ENCODE results near the gene PRKAR1B.
A peak's percentile ranks its signal among the peaks of the same experiment; 100 is the strongest.

Gene PRKAR1B

GRCh38 chr7:604001-604883 lies 122.8 kb downstream of the PRKAR1B start:
- peak overlapping the region; percentile 99 for H4K91ac ChIP-seq (ENCODE audit: low read length)
- H3K23ac ChIP-seq (ENCODE audit: low read length in 2 of 2): no peak overlapping the region
- H3K4me3 ChIP-seq (ENCODE audit: insufficient read depth in 1 of 2, low read depth in 1 of 2, low read length in 2 of 2): peak overlapping the region in 1 of 2 experiments; percentile 26
- peaks cover 2% of the 10 kb centered on the region for H3K79me1 ChIP-seq (replicated peaks; ENCODE audit: low read length, poor library complexity, severe bottlenecking)
- peak overlapping the region; percentile 47 for H2BK5ac ChIP-seq (ENCODE audit: low read depth, low read length, poor library complexity, severe bottlenecking)
- H3K9me3 ChIP-seq (ENCODE audit: control insufficient read depth, low read length): no peaks in the 10 kb centered on the region
- peaks cover 45% of the 10 kb centered on the region for H3K4me1 ChIP-seq (ENCODE audit: control insufficient read depth, insufficient read depth, low read depth, low read length)
- peak overlapping the region; percentile 95 for H2BK120ac ChIP-seq (ENCODE audit: low read depth, low read length)
- H3K36me3 ChIP-seq (ENCODE audit: control insufficient read depth in 1 of 2, insufficient read depth in 2 of 2, low read depth in 1 of 2, low read length in 2 of 2): peaks cover 0 to 5% of the 10 kb centered on the region in 2 experiments
- peak; percentile 95 for DNase-seq
- peak overlapping the region; percentile 93 to 97 for H3K4ac ChIP-seq (ENCODE audit: low read depth in 1 of 2, low read length in 2 of 2)
- no peak overlapping the region for H3K9ac ChIP-seq (ENCODE audit: low read length)
- peak overlapping the region; percentile 85 for H3K27ac ChIP-seq (ENCODE audit: low read length, poor library complexity, severe bottlenecking)
- peak overlapping the region; percentile 96 to 97 for H2BK12ac ChIP-seq (ENCODE audit: low read length in 2 of 2)
- peak overlapping the region; percentile 91 to 93 for H3K18ac ChIP-seq (ENCODE audit: low read depth in 1 of 2, low read length in 2 of 2)
- H2AK5ac ChIP-seq (ENCODE audit: low read length, severe bottlenecking): peak overlapping the region; percentile 95
- H2BK15ac ChIP-seq (ENCODE audit: low read depth, poor library complexity, severe bottlenecking): peak overlapping the region; percentile 88
- H3K4me2 ChIP-seq (ENCODE audit: low read length, poor library complexity, severe bottlenecking): peak overlapping the region; percentile 54
- no peak overlapping the region for H2AFZ ChIP-seq (ENCODE audit: low read depth, low read length)
- WGBS: 22% methylated on average over 37 of the region's 37 CpGs
- peak overlapping the region in 1 of 2 experiments; percentile 78 for H3K14ac ChIP-seq (ENCODE audit: low read length in 2 of 2)
- H3K27me3 ChIP-seq (ENCODE audit: control insufficient read depth in 1 of 2, insufficient read depth in 1 of 2, low read length in 2 of 2): no peaks in the 10 kb centered on the region
- peak overlapping the region; percentile 95 for H4K8ac ChIP-seq (ENCODE audit: low read length)

- H2BK5ac ChIP-seq (ENCODE audit: low read depth, low read length, poor library complexity, severe bottlenecking): peak overlapping the region; percentile 47
- no peak overlapping the region for H3K4me2 ChIP-seq (ENCODE audit: low read length, poor library complexity, severe bottlenecking)
- no peaks in the 10 kb centered on the region for H3K9me3 ChIP-seq (ENCODE audit: control insufficient read depth, low read length)
- H4K91ac ChIP-seq (ENCODE audit: low read length): peak overlapping the region; percentile 99
- H2BK15ac ChIP-seq (ENCODE audit: low read depth, poor library complexity, severe bottlenecking): peak overlapping the region; percentile 88
- H2BK120ac ChIP-seq (ENCODE audit: low read depth, low read length): peak overlapping the region; percentile 95
- H3K36me3 ChIP-seq (ENCODE audit: control insufficient read depth in 1 of 2, insufficient read depth in 2 of 2, low read depth in 1 of 2, low read length in 2 of 2): peaks cover 0 to 5% of the 10 kb centered on the region in 2 experiments
- peak overlapping the region; percentile 95 for H2AK5ac ChIP-seq (ENCODE audit: low read length, severe bottlenecking)
- no peak overlapping the region for H2AFZ ChIP-seq (ENCODE audit: low read depth, low read length)
- H3K4ac ChIP-seq (ENCODE audit: low read depth in 1 of 2, low read length in 2 of 2): peak overlapping the region; percentile 81 to 88
- peak overlapping the region; percentile 95 for H4K8ac ChIP-seq (ENCODE audit: low read length)
- no peak overlapping the region for H3K23ac ChIP-seq (ENCODE audit: low read length in 2 of 2)
- H3K4me1 ChIP-seq (ENCODE audit: control insufficient read depth, insufficient read depth, low read depth, low read length): peaks cover 39% of the 10 kb centered on the region
- H3K4me3 ChIP-seq (ENCODE audit: insufficient read depth in 1 of 2, low read depth in 1 of 2, low read length in 2 of 2): no peak overlapping the region
- H3K27ac ChIP-seq (ENCODE audit: low read length, poor library complexity, severe bottlenecking): peak overlapping the region; percentile 85
- H3K14ac ChIP-seq (ENCODE audit: low read length in 2 of 2): peak overlapping the region in 1 of 2 experiments; percentile 45
- no peak overlapping the region for H3K9ac ChIP-seq (ENCODE audit: low read length)
- no peaks in the 10 kb centered on the region for H3K27me3 ChIP-seq (ENCODE audit: control insufficient read depth in 1 of 2, insufficient read depth in 1 of 2, low read length in 2 of 2)
- DNase-seq: no peak
- WGBS: 94% methylated on average over 10 of the region's 12 CpGs
- peak overlapping the region; percentile 96 to 97 for H2BK12ac ChIP-seq (ENCODE audit: low read length in 2 of 2)
- peak overlapping the region; percentile 44 to 91 for H3K18ac ChIP-seq (ENCODE audit: low read depth in 1 of 2, low read length in 2 of 2)
- H3K79me1 ChIP-seq (replicated peaks; ENCODE audit: low read length, poor library complexity, severe bottlenecking): peaks cover 2% of the 10 kb centered on the region
Measured at GRCh38 chr7:603152-603951, 123.7 kb downstream of the PRKAR1B start.

GRCh38 chr7:602341-603141 lies 124.5 kb downstream of the PRKAR1B start:
- H3K18ac ChIP-seq (ENCODE audit: low read depth in 1 of 2, low read length in 2 of 2): peak overlapping the region; percentile 7 to 47
- no peak overlapping the region for H3K4me2 ChIP-seq (ENCODE audit: low read length, poor library complexity, severe bottlenecking)
- peak overlapping the region; percentile 31 to 44 for H2BK12ac ChIP-seq (ENCODE audit: low read length in 2 of 2)
- H3K23ac ChIP-seq (ENCODE audit: low read length in 2 of 2): no peak overlapping the region
- H3K27ac ChIP-seq (ENCODE audit: low read length, poor library complexity, severe bottlenecking): no peak overlapping the region
- no peak overlapping the region for H2AFZ ChIP-seq (ENCODE audit: low read depth, low read length)
- peaks cover 0 to 5% of the 10 kb centered on the region in 2 experiments for H3K36me3 ChIP-seq (ENCODE audit: control insufficient read depth in 1 of 2, insufficient read depth in 2 of 2, low read depth in 1 of 2, low read length in 2 of 2)
- peak overlapping the region in 1 of 2 experiments; percentile 24 for H3K14ac ChIP-seq (ENCODE audit: low read length in 2 of 2)
- H4K8ac ChIP-seq (ENCODE audit: low read length): peak overlapping the region; percentile 95
- H3K4me3 ChIP-seq (ENCODE audit: insufficient read depth in 1 of 2, low read depth in 1 of 2, low read length in 2 of 2): no peak overlapping the region
- H2BK15ac ChIP-seq (ENCODE audit: low read depth, poor library complexity, severe bottlenecking): peak overlapping the region; percentile 96
- peak overlapping the region; percentile 21 for H2AK5ac ChIP-seq (ENCODE audit: low read length, severe bottlenecking)
- peak overlapping the region; percentile 43 for H3K9ac ChIP-seq (ENCODE audit: low read length)
- no peaks in the 10 kb centered on the region for H3K9me3 ChIP-seq (ENCODE audit: control insufficient read depth, low read length)
- no peaks in the 10 kb centered on the region for H3K27me3 ChIP-seq (ENCODE audit: control insufficient read depth in 1 of 2, insufficient read depth in 1 of 2, low read length in 2 of 2)
- DNase-seq: no peak
- peaks cover 34% of the 10 kb centered on the region for H3K4me1 ChIP-seq (ENCODE audit: control insufficient read depth, insufficient read depth, low read depth, low read length)
- 92% methylated on average over 37 of the region's 38 CpGs for WGBS
- peak overlapping the region; percentile 39 for H2BK120ac ChIP-seq (ENCODE audit: low read depth, low read length)
- H2BK5ac ChIP-seq (ENCODE audit: low read depth, low read length, poor library complexity, severe bottlenecking): no peak overlapping the region
- peak overlapping the region; percentile 25 to 29 for H3K4ac ChIP-seq (ENCODE audit: low read depth in 1 of 2, low read length in 2 of 2)
- no peaks in the 10 kb centered on the region for H3K79me1 ChIP-seq (replicated peaks; ENCODE audit: low read length, poor library complexity, severe bottlenecking)
- peak overlapping the region; percentile 30 for H4K91ac ChIP-seq (ENCODE audit: low read length)
